Measurements from ENCODE around the gene HSPB7. TPM values are rescaled to one million over a fixed set of nuclear protein-coding genes. Genes with fewer than 3 reads are reported as not detected.

HSPB7 gene
- total RNA-seq, 1 experiment from 2014 or later: 0.11 TPM

DNA sequence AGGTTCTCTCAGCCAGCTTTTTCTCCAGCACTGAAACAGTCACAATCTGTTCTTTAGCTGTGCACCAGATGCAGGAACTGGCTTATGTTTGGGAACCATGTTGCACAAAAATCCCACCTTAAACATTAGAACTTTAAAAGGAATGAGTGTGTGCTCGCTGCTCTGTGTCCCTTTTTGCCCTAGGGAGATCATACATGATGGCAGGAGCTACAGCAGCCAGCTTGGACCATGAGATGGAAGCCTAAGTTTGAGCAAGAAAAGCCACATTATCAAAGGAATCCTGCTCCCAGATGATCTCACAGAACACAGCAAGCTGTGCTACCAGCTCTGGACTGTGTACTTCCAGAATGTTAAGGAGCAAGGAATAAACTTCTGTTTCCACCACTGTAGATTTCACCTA is 45.4 kb downstream of the HSPB7 start (continued):
- TF ChIP-seq, protein P1, sequence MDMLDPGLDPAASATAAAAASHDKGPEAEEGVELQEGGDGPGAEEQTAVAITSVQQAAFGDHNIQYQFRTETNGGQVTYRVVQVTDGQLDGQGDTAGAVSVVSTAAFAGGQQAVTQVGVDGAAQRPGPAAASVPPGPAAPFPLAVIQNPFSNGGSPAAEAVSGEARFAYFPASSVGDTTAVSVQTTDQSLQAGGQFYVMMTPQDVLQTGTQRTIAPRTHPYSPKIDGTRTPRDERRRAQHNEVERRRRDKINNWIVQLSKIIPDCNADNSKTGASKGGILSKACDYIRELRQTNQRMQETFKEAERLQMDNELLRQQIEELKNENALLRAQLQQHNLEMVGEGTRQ (CRISPR knock-in tag; IDR thresholded peaks at IDR 0.05): no peak
- TF ChIP-seq TCF7 (CRISPR knock-in tag; IDR thresholded peaks at IDR 0.05; ENCODE audit: low read depth) (no peak), SMAD4 (CRISPR knock-in tag; IDR thresholded peaks at IDR 0.05) (no peak), HMGA2 (CRISPR knock-in tag; IDR thresholded peaks at IDR 0.05) (no peak), GRHL2 (CRISPR knock-in tag; IDR thresholded peaks at IDR 0.05; ENCODE audit: insufficient replicate concordance, severe bottlenecking) (no peak), JUN (CRISPR knock-in tag; IDR thresholded peaks at IDR 0.05) (no peak), CTCF (IDR thresholded peaks at IDR 0.05) (no peak), ZNF263 (CRISPR knock-in tag; IDR thresholded peaks at IDR 0.05; ENCODE audit: low read depth) (no peak)

- H3K4me3 Mint-ChIP-seq: no peak overlapping the region
- ChIA-PET CTCF (interaction anchor here (0.8 to 1.0 kb wide), 2 partner anchors 11 to 13 kb away, joined by 3 to 4 read pairs; no protein-coding TSS in a partner anchor), POLR2A (no interaction called here)
- peaks cover 6% of the 10 kb centered on the region for H3K4me1 Mint-ChIP-seq
- DNase-seq (ENCODE audit: low spot score): no peak
- H3K36me3 Mint-ChIP-seq: peaks cover 41% of the 10 kb centered on the region
- no peaks in the 10 kb centered on the region for H3K27me3 Mint-ChIP-seq (ENCODE audit: low read depth)
- TF ChIP-seq ZNF423 (CRISPR knock-in tag; IDR thresholded peaks at IDR 0.05) (no peak), ETV6 (CRISPR knock-in tag; IDR thresholded peaks at IDR 0.05) (no peak), ERG (CRISPR knock-in tag; IDR thresholded peaks at IDR 0.05) (no peak), ZNF416 (CRISPR knock-in tag; IDR thresholded peaks at IDR 0.05) (no peak), NFATC4 (CRISPR knock-in tag; IDR thresholded peaks at IDR 0.05) (no peak), SP1 (CRISPR knock-in tag; conservative IDR thresholded peaks at IDR 0.05) (no peak), HMGXB4 (CRISPR knock-in tag; IDR thresholded peaks at IDR 0.05) (no peak), PREB (CRISPR knock-in tag; IDR thresholded peaks at IDR 0.05; ENCODE audit: borderline replicate concordance) (no peak), ZBTB43 (CRISPR knock-in tag; IDR thresholded peaks at IDR 0.05) (no peak), GTF2I (CRISPR knock-in tag; conservative IDR thresholded peaks at IDR 0.05) (no peak), CBFB (CRISPR knock-in tag; IDR thresholded peaks at IDR 0.05; ENCODE audit: low read depth) (no peak), IRF1 (CRISPR knock-in tag; IDR thresholded peaks at IDR 0.05) (no peak), KAT7 (CRISPR knock-in tag; IDR thresholded peaks at IDR 0.05; ENCODE audit: borderline replicate concordance) (no peak), HMGA2 (CRISPR knock-in tag; IDR thresholded peaks at IDR 0.05) (no peak)
- TF ChIP-seq, protein P2, sequence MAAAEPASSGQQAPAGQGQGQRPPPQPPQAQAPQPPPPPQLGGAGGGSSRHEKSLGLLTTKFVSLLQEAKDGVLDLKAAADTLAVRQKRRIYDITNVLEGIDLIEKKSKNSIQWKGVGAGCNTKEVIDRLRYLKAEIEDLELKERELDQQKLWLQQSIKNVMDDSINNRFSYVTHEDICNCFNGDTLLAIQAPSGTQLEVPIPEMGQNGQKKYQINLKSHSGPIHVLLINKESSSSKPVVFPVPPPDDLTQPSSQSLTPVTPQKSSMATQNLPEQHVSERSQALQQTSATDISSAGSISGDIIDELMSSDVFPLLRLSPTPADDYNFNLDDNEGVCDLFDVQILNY (CRISPR knock-in tag; IDR thresholded peaks at IDR 0.05): no peak
- ATAC-seq: no peak
- peaks cover 12% of the 10 kb centered on the region for H3K9me3 Mint-ChIP-seq
- H3K27ac Mint-ChIP-seq: no peak overlapping the region
These were observed 46.9 kb downstream of the HSPB7 start for GRCh38 chr1:15970911-15971310.

Measured in WTC11 (cell line).